SK-N-SH treated with all-trans-retinoic acid at 6 μM for 48 hours (cell line): Measurements from ENCODE around the gene RTN1.

ENCODE experiments used
- ATAC-seq: fragments of 200-7000 bp; cut with Tn5 transposase; 3 replicates; pipeline ENCODE4 v1.9.1; 2020; ENCODE audit warnings: mild to moderate bottlenecking, moderate library complexity
- ARNTL ChIP-seq: fragments of 450-650 bp; formaldehyde crosslinking; IDR thresholded peaks from 2 replicates; pipeline ENCODE4 v1.5.0; 2020; ENCODE audit warnings: low read depth, mild to moderate bottlenecking, moderate library complexity, borderline replicate concordance
- BACH2 ChIP-seq: fragments of 250-450 bp; sonication (Bioruptor Pico); IDR thresholded peaks from 2 replicates; pipeline ENCODE4 v1.9.0; 2021; ENCODE audit warnings: mild to moderate bottlenecking, borderline replicate concordance
- CREB5 ChIP-seq: fragments of 250-450 bp; sonication (Bioruptor Pico); IDR thresholded peaks from 2 replicates; pipeline ENCODE4 v1.5.1; 2020; ENCODE audit warnings: low read depth, mild to moderate bottlenecking, moderate library complexity
- CSDC2 ChIP-seq: fragments of 250-450 bp; sonication (Bioruptor Pico); IDR thresholded peaks from 2 replicates; pipeline ENCODE4 v1.5.0; 2020; ENCODE audit warnings: mild to moderate bottlenecking, moderate library complexity
- CSRNP3 ChIP-seq: fragments of 250-450 bp; sonication (Bioruptor Pico); IDR thresholded peaks from 2 replicates; pipeline ENCODE4 v1.5.1; 2021; ENCODE audit warnings: mild to moderate bottlenecking, moderate library complexity
- ESRRG ChIP-seq: fragments of 250-450 bp; sonication (Bioruptor Pico); IDR thresholded peaks from 2 replicates; pipeline ENCODE4 v1.6.1; 2021; ENCODE audit warnings: mild to moderate bottlenecking
- GLIS3 ChIP-seq: fragments of 250-450 bp; sonication (Bioruptor Pico); IDR thresholded peaks from 2 replicates; pipeline ENCODE4 v1.5.0; 2020; ENCODE audit warnings: mild to moderate bottlenecking, moderate library complexity
- OSR1 ChIP-seq: fragments of 250-450 bp; sonication (Bioruptor Pico); IDR thresholded peaks from 2 replicates; pipeline ENCODE4 v1.8.0; 2022; ENCODE audit warnings: moderate library complexity, mild to moderate bottlenecking, inconsistent platforms
- PATZ1 ChIP-seq: fragments of 250-450 bp; sonication (Bioruptor Pico); IDR thresholded peaks from 2 replicates; pipeline ENCODE4 v1.8.0; 2020; ENCODE audit warnings: mild to moderate bottlenecking, moderate library complexity, borderline replicate concordance
- POU6F1 ChIP-seq: fragments of 250-450 bp; sonication (Bioruptor Pico); IDR thresholded peaks from 2 replicates; pipeline ENCODE4 v1.8.0; 2021; ENCODE audit warnings: low read depth, mild to moderate bottlenecking, moderate library complexity, borderline replicate concordance
- RARB ChIP-seq: fragments of 250-450 bp; sonication (Bioruptor Pico); IDR thresholded peaks from 2 replicates; pipeline ENCODE4 v1.8.0; 2021; ENCODE audit warnings: mild to moderate bottlenecking, moderate library complexity
- SNAI2 ChIP-seq: fragments of 250-450 bp; sonication (Bioruptor Pico); IDR thresholded peaks from 2 replicates; pipeline ENCODE4 v1.5.0; 2020; ENCODE audit warnings: mild to moderate bottlenecking, moderate library complexity
- TOX ChIP-seq: fragments of 250-450 bp; sonication (Bioruptor Pico); IDR thresholded peaks from 2 replicates; pipeline ENCODE4 v1.8.0; 2021; ENCODE audit warnings: mild to moderate bottlenecking, moderate library complexity, borderline replicate concordance
- ZC3H10 ChIP-seq: fragments of 250-450 bp; sonication (Bioruptor Pico); IDR thresholded peaks from 2 replicates; pipeline ENCODE4 v1.5.1; 2021; ENCODE audit warnings: mild to moderate bottlenecking, moderate library complexity
- ZFP30 ChIP-seq: fragments of 450-650 bp; formaldehyde crosslinking; IDR thresholded peaks from 2 replicates; pipeline ENCODE4 v1.5.0; 2022; ENCODE audit warnings: mild to moderate bottlenecking, moderate library complexity
- ZNF565 ChIP-seq: fragments of 450-650 bp; formaldehyde crosslinking; conservative IDR thresholded peaks from 2 replicates; pipeline ENCODE4 v1.5.0; 2020; ENCODE audit warnings: low read depth, mild to moderate bottlenecking, moderate library complexity
- ZNF8 ChIP-seq: fragments of 450-650 bp; formaldehyde crosslinking; IDR thresholded peaks from 2 replicates; pipeline ENCODE4 v1.5.0; 2020; ENCODE audit warnings: mild to moderate bottlenecking, moderate library complexity

The RTN1 gene

GRCh38 chr14:59638885-59639284, 231.7 kb downstream of the RTN1 start (continued):
- TF ChIP-seq CSRNP3 (CRISPR knock-in tag), result no peak
- TF ChIP-seq ZNF565 (CRISPR knock-in tag), result no peak

- ATAC-seq, result no peak
- TF ChIP-seq TOX (CRISPR knock-in tag) (no peak), CREB5 (CRISPR knock-in tag) (no peak), ZNF565 (CRISPR knock-in tag) (no peak), BACH2 (no peak), PATZ1 (CRISPR knock-in tag) (no peak), ZNF8 (CRISPR knock-in tag) (no peak)
These were observed 236.0 kb downstream of the RTN1 start for GRCh38 chr14:59634617-59635016.

- TF ChIP-seq CREB5 (CRISPR knock-in tag) (no peak), SNAI2 (no peak), OSR1 (CRISPR knock-in tag) (no peak), PATZ1 (CRISPR knock-in tag) (no peak), ZC3H10 (CRISPR knock-in tag) (no peak), ZNF8 (CRISPR knock-in tag) (no peak), CSRNP3 (CRISPR knock-in tag) (no peak), RARB (CRISPR knock-in tag) (no peak), ZFP30 (CRISPR knock-in tag) (no peak), ZNF565 (CRISPR knock-in tag) (no peak), GLIS3 (CRISPR knock-in tag) (no peak), POU6F1 (no peak), ARNTL (no peak), TOX (CRISPR knock-in tag) (no peak), CSDC2 (CRISPR knock-in tag) (no peak)
- ATAC-seq, result no peak
These were observed 237.1 kb downstream of the RTN1 start for GRCh38 chr14:59633486-59633885.

- TF ChIP-seq SNAI2 (no peak), ARNTL (no peak), ZNF565 (CRISPR knock-in tag) (no peak), OSR1 (CRISPR knock-in tag) (no peak), BACH2 (no peak), RARB (CRISPR knock-in tag) (no peak), GLIS3 (CRISPR knock-in tag) (no peak), ZFP30 (CRISPR knock-in tag) (no peak), ESRRG (CRISPR knock-in tag) (no peak)
- peak; percentile 75 for ATAC-seq
These were observed 238.2 kb downstream of the RTN1 start for GRCh38 chr14:59632381-59632780.
